Thyroid gland (tissue), 4 donors: ENCODE results near the gene TST. TPM values are rescaled to one million over a fixed set of nuclear protein-coding genes. Genes with fewer than 3 reads are reported as not detected.
A peak's percentile ranks its signal among the peaks of the same experiment; 100 is the strongest.

Experiments used
- DNase-seq, 2 donors: peaks; one replicate each; pipeline ENCODE4 v3.0.0-alpha.2; 2019
- H3K27ac ChIP-seq, 3 donors: fragments of 200-600 bp; sonication (generic); 1 replicate in 2 of 3; 2 replicates in 1 of 3; pipeline ENCODE4 v1.5.1; 2016 to 2019; ENCODE audit warnings: mild to moderate bottlenecking in 1 of 3, moderate library complexity in 1 of 3
- H3K27me3 ChIP-seq: fragments of 200-600 bp; sonication (generic); one replicate; pipeline ENCODE4 v1.5.1; 2019
- H3K36me3 ChIP-seq, 2 donors: fragments of 200-600 bp; sonication (generic); one replicate each; pipeline ENCODE4 v1.5.1; 2016 to 2019
- H3K4me1 ChIP-seq, 2 donors: fragments of 200-600 bp; sonication (generic); one replicate each; pipeline ENCODE4 v1.5.1; 2017 to 2019
- H3K4me3 ChIP-seq, 3 donors: fragments of 200-600 bp; sonication (generic); replicated peaks in 1 of 3; 1 replicate in 2 of 3; 2 replicates in 1 of 3; pipeline ENCODE4 v1.5.1; 2016; ENCODE audit warnings: mild to moderate bottlenecking in 1 of 3
- H3K9me3 ChIP-seq: fragments of 200-600 bp; sonication (generic); one replicate; pipeline ENCODE4 v1.5.1; 2017
- POLR2A ChIP-seq, 2 donors: fragments of 450-650 bp; IDR thresholded peaks; one replicate each; pipeline ENCODE4 v1.6.1; 2017; ENCODE audit warnings: antibody characterized with exemption in 2 of 2, mild to moderate bottlenecking in 2 of 2, moderate library complexity in 1 of 2
- WGBS, 2 donors: methylation state at CpG; one replicate each; pipeline ENCODE4 v1.1.5; 2017; 5-methylcytosine and 5-hydroxymethylcytosine counted together
- intact Hi-C: fragments of 100-400 bp; cut with DNase I; formaldehyde crosslinking; loops from one replicate; pipeline ENCODE4 v1.15.1; 2023
- total RNA-seq, 4 donors: library from RNA; depleted of rRNA; stranded (reverse); fragments of >200 nt; gene quantifications; one replicate each; pipeline ENCODE4 v1.2.3, GENCODE V29; 2016
- TF ChIP-seq, protein P1 (sequence below), 6 experiments: fragments of 200-600 bp in 3 of 6; fragments of 450-650 bp in 3 of 6; sonication (generic) in 3 of 6; IDR thresholded peaks; one replicate each; pipeline ENCODE4 v1.5.1; 2016 to 2019; ENCODE audit warnings: antibody characterized with exemption in 6 of 6, mild to moderate bottlenecking in 2 of 6, inconsistent platforms in 1 of 6, moderate library complexity in 1 of 6

The TST gene
- total RNA-seq, 4 donors from 2014 or later: 35.7 to 51.2 (median 37.8) TPM

DNA sequence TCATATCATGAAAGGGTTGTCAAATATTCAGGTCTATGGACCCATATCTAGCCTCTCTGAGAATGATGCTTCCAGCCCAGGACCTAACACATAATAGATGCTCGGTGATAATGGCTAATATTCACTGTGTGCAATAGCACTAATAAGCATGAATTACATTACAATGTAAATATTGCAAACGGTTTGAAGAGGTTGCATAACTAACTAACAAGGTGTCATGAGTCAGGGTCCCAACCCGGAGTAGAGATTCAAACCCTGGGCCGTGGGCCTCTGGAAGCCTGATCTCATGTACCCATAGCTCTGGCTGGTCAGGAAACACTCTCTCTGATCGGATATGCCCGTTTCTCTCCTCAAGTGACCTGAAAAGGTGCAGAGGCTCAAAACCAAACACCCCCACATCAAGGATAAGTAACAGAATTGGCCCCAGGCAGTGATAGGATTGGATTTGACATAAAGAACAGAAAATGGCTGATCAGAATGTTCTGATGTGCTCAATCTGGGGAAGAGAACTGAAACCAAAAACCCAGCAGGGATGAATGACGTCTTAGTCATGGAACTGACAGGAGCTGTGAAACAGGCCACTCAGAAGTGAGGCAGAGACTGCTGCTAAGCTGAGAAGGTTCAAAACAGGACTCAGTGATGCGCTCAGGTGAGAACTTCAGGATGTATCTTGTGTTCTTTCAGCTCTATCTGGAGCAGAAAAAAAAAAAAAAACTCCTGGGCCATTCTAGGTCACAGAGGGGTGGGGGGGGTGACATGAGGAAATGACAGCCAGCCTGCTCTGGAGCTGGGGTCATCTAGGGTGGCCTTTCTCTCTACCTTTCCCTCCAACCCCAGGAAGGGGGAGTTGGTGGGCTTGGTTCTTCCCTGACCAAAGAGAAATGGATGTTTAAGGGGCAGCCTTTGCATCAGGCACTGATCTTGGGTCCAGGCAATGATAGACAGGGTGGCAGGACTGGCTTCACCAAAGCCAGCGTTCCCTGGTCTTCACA lies 25.7 kb upstream of the TST start:
- Histone ChIP-seq H3K4me3 (no peak overlapping the region), H3K36me3 (no peaks in the 10 kb centered on the region), H3K27me3 (no peaks in the 10 kb centered on the region), H3K4me1 (peaks cover 8 to 21% of the 10 kb centered on the region in 2 donors), H3K9me3 (no peaks in the 10 kb centered on the region), H3K27ac (no peak overlapping the region)
- TF ChIP-seq, protein P1, sequence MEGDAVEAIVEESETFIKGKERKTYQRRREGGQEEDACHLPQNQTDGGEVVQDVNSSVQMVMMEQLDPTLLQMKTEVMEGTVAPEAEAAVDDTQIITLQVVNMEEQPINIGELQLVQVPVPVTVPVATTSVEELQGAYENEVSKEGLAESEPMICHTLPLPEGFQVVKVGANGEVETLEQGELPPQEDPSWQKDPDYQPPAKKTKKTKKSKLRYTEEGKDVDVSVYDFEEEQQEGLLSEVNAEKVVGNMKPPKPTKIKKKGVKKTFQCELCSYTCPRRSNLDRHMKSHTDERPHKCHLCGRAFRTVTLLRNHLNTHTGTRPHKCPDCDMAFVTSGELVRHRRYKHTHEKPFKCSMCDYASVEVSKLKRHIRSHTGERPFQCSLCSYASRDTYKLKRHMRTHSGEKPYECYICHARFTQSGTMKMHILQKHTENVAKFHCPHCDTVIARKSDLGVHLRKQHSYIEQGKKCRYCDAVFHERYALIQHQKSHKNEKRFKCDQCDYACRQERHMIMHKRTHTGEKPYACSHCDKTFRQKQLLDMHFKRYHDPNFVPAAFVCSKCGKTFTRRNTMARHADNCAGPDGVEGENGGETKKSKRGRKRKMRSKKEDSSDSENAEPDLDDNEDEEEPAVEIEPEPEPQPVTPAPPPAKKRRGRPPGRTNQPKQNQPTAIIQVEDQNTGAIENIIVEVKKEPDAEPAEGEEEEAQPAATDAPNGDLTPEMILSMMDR (IDR thresholded peaks at IDR 0.05): no peak
- no peak for TF ChIP-seq POLR2A (IDR thresholded peaks at IDR 0.05)
- DNase-seq: no peak
- intact Hi-C loops: no loop called here
- 84 to 87% methylated on average over 9 of the region's 9 CpGs for WGBS, 2 donors

DNA sequence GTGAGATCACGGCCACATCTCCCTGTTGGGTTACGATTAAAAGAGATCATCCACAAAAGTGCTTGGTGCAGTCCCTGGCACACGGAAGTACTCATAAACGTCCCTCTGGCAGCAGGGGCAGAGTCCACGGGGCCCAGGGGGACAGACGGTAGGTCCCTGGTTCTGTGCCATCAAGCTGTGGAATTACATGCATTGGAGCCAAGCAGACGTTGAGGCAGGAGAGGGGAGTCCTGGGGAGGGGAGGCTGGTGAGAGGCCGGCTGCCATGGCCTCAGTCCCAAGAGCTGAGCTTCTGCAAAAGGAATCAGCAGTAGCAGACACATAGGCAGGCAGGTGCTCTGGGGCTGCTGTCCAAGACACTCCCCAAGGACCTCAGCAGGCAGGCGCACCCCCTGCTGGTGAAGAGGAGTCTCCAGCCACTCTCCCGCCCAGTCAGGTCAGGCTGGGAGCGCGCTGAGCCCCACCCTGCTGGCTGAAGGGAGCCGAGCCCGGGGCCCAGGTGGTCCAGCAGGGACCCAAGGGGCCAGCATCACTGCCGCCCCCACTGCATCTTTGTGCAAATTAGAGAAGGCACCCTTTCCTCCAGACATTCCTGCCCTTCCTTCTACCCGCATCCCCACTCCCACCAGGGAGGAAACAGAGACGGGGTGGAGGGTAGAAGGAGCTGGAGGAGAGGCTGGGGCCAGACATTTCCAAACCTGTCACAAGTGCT lies 24.7 kb upstream of the TST start:
- DNase-seq: peak; percentile 82 to 85
- peaks cover 6 to 15% of the 10 kb centered on the region in 2 donors for H3K4me1 ChIP-seq
- intact Hi-C loops: no loop called here
- no peaks in the 10 kb centered on the region for H3K36me3 ChIP-seq
- no peaks in the 10 kb centered on the region for H3K9me3 ChIP-seq
- no peak overlapping the region for H3K4me3 ChIP-seq
- no peak overlapping the region for H3K27ac ChIP-seq
- no peak for TF ChIP-seq POLR2A (IDR thresholded peaks at IDR 0.05)
- TF ChIP-seq, protein P1 (IDR thresholded peaks at IDR 0.05): peak in 5 of 6 experiments; percentile 55 to 78 (median 64)
- 38 to 43% methylated on average over 12 to 16 of the region's 17 CpGs for WGBS, 2 donors
- no peaks in the 10 kb centered on the region for H3K27me3 ChIP-seq

DNA sequence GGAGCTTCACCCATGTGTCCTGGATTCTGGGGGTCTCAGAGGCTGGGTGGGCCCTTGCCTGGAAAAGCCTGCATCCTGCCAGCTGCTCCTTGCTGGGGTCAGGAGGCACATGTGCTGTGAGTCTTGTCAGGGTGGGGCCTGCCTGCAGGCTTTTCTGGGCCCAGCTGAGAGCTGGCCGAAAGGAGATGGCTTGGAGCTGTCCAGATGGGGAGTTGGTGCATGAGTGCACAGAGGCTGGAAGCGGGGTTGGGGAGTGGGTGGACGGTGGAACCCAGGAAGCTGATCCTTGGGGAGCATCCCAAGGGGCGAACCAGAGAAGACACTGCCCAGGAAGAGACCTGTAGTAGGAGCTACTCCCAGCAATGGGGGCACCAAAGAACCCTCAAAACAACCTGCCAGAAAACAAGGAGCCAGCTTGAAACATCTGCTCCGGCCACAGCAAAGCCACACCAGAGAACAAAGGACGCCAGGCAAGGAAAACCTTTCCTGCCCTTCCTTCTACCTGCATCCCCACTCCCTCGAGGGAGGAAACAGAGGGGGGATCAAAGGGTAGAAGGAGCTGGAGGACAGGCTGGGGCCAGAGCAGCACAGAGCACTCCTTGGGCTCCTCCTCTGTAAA lies 24.1 kb upstream of the TST start:
- intact Hi-C loops: no loop called here
- no peak for TF ChIP-seq POLR2A (IDR thresholded peaks at IDR 0.05)
- TF ChIP-seq, protein P1 (IDR thresholded peaks at IDR 0.05): no peak
- H3K27me3 ChIP-seq: no peaks in the 10 kb centered on the region

DNA sequence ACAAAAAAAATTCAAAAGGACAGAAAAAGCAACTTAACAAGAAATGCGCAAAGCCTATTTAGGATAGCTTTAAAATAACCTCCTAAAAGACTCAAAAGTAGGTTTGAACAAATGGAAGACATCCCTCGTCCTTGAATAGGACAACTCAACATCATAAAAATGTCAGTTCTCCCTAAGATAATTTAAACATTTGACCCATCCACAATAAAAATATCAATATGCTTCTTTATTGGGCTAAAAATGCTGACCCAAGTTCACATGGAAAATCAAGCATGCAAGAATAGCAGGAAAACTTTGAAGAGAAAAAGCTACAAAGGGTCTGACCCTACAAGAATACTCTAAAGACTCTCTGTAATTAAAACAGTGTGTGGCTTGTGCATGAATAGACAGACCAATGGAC lies 20.2 kb upstream of the TST start:
- intact Hi-C loops: loop anchor here (10.0 kb wide), 1 partner anchor 175 kb away; the partner anchor contains the start of gene NCF4
- WGBS, 2 donors: 86 to 88% methylated on average over 2 of the region's 2 CpGs
- Histone ChIP-seq H3K27me3 (no peaks in the 10 kb centered on the region), H3K4me1 (peaks cover 0 to 11% of the 10 kb centered on the region in 2 donors), H3K4me3 (no peak overlapping the region), H3K36me3 (no peaks in the 10 kb centered on the region), H3K9me3 (no peaks in the 10 kb centered on the region), H3K27ac (no peak overlapping the region)
- TF ChIP-seq POLR2A (IDR thresholded peaks at IDR 0.05): no peak
- TF ChIP-seq, protein P1 (IDR thresholded peaks at IDR 0.05): no peak
- DNase-seq: no peak

More for the DNA sequence above, 24.1 kb upstream of the TST start:
- WGBS, 2 donors: 79 to 81% methylated on average over 7 of the region's 7 CpGs
- H3K4me1 ChIP-seq: peaks cover 0 to 11% of the 10 kb centered on the region in 2 donors
- no peaks in the 10 kb centered on the region for H3K9me3 ChIP-seq
- DNase-seq: no peak
- H3K27ac ChIP-seq: no peak overlapping the region
- H3K4me3 ChIP-seq: no peak overlapping the region
- H3K36me3 ChIP-seq: no peaks in the 10 kb centered on the region
